BE2C (cell line): ENCODE results near the gene CELA3A.
"Not testable (repeated sequence)": the region's sequence is repeated elsewhere in the genome, so short reads cannot be mapped to it uniquely, and the experiment has no call there.

Experiments used
- DNase-seq: peaks from one replicate; pipeline ENCODE4 v3.0.0-alpha.2; 2020
- H3K27me3 ChIP-seq: fragments of 250-450 bp; sonication (Bioruptor Pico); 2 replicates; pipeline ENCODE4 v1.5.1; 2020; ENCODE audit warnings: mild to moderate bottlenecking
- H3K36me3 ChIP-seq: fragments of 250-450 bp; sonication (Bioruptor Pico); 2 replicates; pipeline ENCODE4 v1.5.1; 2020; ENCODE audit warnings: mild to moderate bottlenecking
- H3K4me1 ChIP-seq: fragments of 250-450 bp; sonication (Bioruptor Pico); 2 replicates; pipeline ENCODE4 v1.5.1; 2020
- H3K4me3 ChIP-seq: 2 replicates; pipeline ENCODE4 v1.5.1; 2011; ENCODE audit warnings: low read depth, low read length
- H3K9me3 ChIP-seq: fragments of 250-450 bp; sonication (Bioruptor Pico); 2 replicates; pipeline ENCODE4 v1.5.1; 2020
- TF ChIP-seq, protein P1 (sequence below): IDR thresholded peaks from 2 replicates; pipeline ENCODE4 v1.5.1; 2012; ENCODE audit warnings: mild to moderate bottlenecking, low read depth, low read length

Gene CELA3A

DNA sequence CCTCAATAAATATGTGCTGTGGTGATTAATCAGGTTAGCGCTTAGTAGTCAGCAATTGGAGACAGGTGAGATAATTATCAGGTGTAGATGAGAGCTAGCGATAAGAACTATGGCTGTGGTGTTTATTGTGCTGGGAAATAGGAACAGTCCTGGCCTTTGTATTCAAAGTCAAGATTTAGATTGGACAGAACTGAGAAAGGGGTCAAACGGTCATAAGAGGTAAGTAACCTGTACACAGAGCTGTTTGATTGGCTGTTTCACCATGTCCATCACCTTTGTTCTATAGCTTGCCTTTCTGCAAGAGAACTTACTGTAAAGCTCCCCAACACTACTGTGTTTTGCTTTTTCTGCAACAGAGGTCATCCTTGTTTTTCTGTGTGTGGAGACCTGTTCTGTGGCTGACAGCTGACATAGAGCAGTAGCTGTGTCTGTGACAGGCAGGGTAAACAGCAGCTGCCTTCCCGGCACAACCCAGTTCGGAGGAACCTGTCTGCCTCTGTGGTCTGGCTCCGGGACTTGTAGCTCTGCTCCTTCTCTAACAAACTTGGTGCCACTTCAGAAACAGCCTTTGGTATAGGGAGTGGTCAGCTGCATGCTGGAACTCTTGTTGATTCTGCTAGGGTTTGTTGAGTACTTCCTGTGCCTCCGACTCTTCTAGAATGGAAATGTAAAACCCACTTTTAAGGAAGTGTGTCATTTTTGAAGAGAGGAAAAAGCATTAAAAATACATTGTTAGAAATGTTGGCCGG is 29.9 kb downstream of the CELA3A start:
- peak; percentile 54 for DNase-seq
- TF ChIP-seq, protein P1, sequence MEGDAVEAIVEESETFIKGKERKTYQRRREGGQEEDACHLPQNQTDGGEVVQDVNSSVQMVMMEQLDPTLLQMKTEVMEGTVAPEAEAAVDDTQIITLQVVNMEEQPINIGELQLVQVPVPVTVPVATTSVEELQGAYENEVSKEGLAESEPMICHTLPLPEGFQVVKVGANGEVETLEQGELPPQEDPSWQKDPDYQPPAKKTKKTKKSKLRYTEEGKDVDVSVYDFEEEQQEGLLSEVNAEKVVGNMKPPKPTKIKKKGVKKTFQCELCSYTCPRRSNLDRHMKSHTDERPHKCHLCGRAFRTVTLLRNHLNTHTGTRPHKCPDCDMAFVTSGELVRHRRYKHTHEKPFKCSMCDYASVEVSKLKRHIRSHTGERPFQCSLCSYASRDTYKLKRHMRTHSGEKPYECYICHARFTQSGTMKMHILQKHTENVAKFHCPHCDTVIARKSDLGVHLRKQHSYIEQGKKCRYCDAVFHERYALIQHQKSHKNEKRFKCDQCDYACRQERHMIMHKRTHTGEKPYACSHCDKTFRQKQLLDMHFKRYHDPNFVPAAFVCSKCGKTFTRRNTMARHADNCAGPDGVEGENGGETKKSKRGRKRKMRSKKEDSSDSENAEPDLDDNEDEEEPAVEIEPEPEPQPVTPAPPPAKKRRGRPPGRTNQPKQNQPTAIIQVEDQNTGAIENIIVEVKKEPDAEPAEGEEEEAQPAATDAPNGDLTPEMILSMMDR: no peak
- H3K36me3 ChIP-seq: no peaks in the 10 kb centered on the region
- no peak overlapping the region for H3K4me3 ChIP-seq
- no peaks in the 10 kb centered on the region for H3K27me3 ChIP-seq
- H3K9me3 ChIP-seq: no peaks in the 10 kb centered on the region
- no peaks in the 10 kb centered on the region for H3K4me1 ChIP-seq

DNA sequence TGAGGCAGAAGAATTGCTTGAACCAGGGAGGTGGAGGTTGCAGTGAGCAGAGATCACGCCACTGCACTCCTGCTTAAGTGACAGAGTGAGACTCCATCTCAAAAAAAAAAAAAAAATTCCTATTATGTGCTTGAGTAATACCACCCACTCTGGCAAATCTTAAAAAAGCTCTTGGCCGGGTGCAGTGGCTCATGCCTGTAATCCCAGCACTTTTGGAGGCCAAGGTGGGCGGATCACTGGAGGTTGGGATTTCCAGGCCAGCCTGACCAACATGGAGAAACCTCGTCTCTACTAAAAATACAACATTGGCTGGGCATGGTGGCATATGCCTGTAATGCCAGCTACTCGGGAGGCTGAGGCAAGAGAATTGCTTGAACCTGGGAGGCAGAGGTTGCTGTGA is 33.4 kb downstream of the CELA3A start:
- H3K4me3 ChIP-seq, DNase-seq, H3K9me3 ChIP-seq, H3K4me1 ChIP-seq, H3K27me3 ChIP-seq, H3K36me3 ChIP-seq: not testable (repeated sequence)

DNA sequence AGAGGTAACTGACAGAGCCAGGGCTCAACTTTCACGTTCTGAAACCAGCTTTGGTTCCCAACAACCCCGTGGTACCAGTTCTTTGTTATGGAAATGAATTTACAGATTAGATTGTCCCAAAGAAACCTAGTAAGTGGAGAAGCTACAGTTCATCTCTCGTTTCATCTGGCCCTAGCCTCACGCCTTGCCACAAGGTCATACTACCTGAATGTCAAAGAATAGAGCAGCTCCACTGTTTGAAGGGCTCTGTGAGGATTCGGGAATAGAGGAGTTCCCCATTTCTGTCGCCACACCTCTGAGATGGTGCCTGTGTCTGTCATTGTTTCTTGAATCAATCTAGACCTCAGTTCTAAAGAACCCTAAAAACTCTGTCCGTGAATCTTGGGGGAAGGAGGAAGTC is 36.1 kb downstream of the CELA3A start:
- Histone ChIP-seq H3K27me3 (no peaks in the 10 kb centered on the region), H3K36me3 (no peaks in the 10 kb centered on the region), H3K9me3 (no peaks in the 10 kb centered on the region), H3K4me1 (no peaks in the 10 kb centered on the region), H3K4me3 (no peak overlapping the region)
- TF ChIP-seq, protein P1: no peak
- no peak for DNase-seq

DNA sequence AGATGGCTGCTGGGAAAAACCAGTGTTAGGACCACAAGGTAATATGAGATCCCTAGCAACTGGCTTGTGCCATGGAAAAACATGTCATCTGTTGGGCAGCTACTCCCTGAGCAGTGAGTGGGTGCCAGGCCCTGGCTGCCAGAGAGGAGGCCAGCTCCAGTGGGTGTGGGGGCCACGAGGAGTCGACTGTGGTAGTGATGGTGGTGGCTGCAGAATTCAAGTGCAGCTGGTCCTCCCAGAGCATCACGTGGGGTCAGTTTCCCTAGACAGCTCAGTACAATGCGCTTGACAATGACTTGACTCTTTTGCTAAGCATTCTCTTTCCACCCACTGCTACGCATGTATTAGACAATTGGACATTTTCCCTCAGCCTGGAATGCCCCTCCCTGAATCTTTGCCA is 36.6 kb downstream of the CELA3A start:
- H3K27me3 ChIP-seq: no peaks in the 10 kb centered on the region
- H3K4me3 ChIP-seq: no peak overlapping the region
- H3K4me1 ChIP-seq: no peaks in the 10 kb centered on the region
- TF ChIP-seq, protein P1: no peak
- H3K36me3 ChIP-seq: no peaks in the 10 kb centered on the region
- H3K9me3 ChIP-seq: no peaks in the 10 kb centered on the region
- no peak for DNase-seq

DNA sequence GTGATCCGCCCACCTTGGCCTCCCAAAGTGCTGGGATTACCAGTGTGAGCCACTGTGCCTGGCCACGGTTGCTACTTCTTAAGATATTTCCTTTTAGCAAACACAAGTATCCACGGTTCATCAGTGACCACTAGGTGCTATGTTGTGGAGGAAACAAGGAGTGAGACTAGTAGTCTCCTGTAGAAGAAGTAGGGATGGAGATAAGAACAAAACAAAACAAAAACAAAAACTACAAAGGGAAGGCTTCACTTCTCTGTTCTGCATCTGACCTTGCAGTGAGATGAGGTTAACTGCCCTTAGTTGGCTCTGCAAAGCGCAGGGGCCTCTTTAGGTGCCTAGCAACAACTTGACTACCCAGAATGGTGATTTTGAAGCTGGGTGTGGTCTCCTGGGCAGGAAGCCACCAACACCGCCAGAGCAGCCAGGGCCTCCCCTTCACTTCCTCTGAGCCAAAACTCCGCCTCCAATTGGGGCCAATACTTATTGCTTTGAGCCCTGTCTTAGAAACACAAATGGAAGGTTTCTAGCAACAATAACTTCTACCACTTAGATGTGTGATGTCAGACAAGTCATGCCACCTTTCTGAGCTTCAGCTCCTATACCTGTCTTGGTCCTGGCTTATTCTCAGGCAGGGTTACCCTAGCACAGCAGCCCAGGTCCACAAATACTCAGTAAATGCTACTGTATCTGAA is 38.3 kb downstream of the CELA3A start:
- no peaks in the 10 kb centered on the region for H3K9me3 ChIP-seq
- no peak for DNase-seq
- no peaks in the 10 kb centered on the region for H3K27me3 ChIP-seq
- no peak overlapping the region for H3K4me3 ChIP-seq
- TF ChIP-seq, protein P1: no peak
- H3K4me1 ChIP-seq: no peaks in the 10 kb centered on the region
- H3K36me3 ChIP-seq: no peaks in the 10 kb centered on the region

DNA sequence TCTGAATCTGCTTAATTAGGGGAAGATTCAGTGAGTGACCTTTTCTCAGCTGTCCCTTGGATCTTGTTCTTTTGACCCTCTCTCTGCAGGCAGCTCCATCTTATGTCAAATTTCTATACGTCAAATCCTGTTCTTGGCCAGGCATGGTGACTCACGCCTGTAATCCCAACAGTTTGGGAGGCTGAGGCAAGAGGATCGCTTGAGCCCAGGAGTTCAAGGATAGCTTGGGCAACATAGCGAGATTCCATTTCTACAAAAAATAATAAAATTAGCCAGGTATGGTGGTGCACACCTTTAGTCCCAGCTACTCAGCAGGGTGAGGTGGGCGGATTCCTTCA is 38.8 kb downstream of the CELA3A start:
- TF ChIP-seq, protein P1: no peak
- Histone ChIP-seq H3K9me3 (no peaks in the 10 kb centered on the region), H3K4me1 (no peaks in the 10 kb centered on the region), H3K27me3 (no peaks in the 10 kb centered on the region), H3K36me3 (no peaks in the 10 kb centered on the region), H3K4me3 (no peak overlapping the region)
- no peak for DNase-seq
